Measurements from ENCODE around the gene SMYD2. TPM values are rescaled to one million over a fixed set of nuclear protein-coding genes. Genes with fewer than 3 reads are reported as not detected.

SMYD2 gene
- total and polyA plus RNA-seq, 8 donors = 8.2 to 68.7 (median 26.6) TPM

DNA sequence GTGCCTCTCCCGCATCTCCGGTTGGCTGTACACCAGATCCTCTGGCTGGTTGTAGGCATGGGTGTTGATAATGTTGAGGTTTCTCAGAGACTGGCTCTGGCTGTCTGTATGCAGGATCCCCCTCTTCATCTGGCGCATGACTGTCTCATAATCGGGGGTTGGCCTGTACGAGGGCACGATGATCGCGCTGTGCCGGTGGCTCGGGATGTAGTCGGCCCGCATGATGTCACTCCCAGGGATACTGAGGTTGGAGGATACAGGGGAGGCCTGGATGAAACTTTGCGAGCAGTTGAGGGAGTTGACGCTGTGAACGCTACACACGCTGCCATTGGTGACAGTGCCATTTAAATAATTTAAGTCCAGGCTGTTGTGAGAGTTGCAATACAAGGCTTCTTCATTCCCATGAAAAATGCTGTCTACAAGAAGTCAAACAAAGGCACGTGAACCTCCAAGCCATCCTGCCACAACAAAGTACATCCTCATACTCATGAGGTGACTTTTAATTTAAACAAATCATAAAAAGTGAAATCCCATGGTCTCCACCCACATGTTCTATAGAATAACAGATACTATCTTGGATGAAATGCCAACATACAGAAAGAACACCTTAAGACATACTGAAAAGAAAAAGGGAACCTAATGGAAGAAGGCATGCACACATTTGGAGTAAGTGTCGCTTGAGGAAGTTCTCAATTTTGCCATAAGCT, 103.6 kb downstream of the SMYD2 start:
- Histone ChIP-seq H3K27me3 (no peaks in the 10 kb centered on the region), H3K36me3 (peaks cover 14 to 69% (median 47%) of the 10 kb centered on the region in 4 donors), H3K9me3 (no peaks in the 10 kb centered on the region), H3K27ac (no peak overlapping the region), H3K4me1 (no peaks in the 10 kb centered on the region), H3K4me3 (no peak overlapping the region)
- TF ChIP-seq EP300 (IDR thresholded peaks at IDR 0.05) = no peak
- no peak for TF ChIP-seq POLR2A (IDR thresholded peaks at IDR 0.05)
- no peak for TF ChIP-seq POLR2AphosphoS5 (IDR thresholded peaks at IDR 0.05)
- TF ChIP-seq, protein P1, sequence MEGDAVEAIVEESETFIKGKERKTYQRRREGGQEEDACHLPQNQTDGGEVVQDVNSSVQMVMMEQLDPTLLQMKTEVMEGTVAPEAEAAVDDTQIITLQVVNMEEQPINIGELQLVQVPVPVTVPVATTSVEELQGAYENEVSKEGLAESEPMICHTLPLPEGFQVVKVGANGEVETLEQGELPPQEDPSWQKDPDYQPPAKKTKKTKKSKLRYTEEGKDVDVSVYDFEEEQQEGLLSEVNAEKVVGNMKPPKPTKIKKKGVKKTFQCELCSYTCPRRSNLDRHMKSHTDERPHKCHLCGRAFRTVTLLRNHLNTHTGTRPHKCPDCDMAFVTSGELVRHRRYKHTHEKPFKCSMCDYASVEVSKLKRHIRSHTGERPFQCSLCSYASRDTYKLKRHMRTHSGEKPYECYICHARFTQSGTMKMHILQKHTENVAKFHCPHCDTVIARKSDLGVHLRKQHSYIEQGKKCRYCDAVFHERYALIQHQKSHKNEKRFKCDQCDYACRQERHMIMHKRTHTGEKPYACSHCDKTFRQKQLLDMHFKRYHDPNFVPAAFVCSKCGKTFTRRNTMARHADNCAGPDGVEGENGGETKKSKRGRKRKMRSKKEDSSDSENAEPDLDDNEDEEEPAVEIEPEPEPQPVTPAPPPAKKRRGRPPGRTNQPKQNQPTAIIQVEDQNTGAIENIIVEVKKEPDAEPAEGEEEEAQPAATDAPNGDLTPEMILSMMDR (IDR thresholded peaks at IDR 0.05) = no peak
- intact Hi-C loops (cut with DNase I; ENCODE audit: low total_unique reads) = no loop called here
- 95 to 97% (median 96%) methylated on average over 17 to 18 of the region's 18 CpGs for WGBS, 5 donors
- DNase-seq = no peak

DNA sequence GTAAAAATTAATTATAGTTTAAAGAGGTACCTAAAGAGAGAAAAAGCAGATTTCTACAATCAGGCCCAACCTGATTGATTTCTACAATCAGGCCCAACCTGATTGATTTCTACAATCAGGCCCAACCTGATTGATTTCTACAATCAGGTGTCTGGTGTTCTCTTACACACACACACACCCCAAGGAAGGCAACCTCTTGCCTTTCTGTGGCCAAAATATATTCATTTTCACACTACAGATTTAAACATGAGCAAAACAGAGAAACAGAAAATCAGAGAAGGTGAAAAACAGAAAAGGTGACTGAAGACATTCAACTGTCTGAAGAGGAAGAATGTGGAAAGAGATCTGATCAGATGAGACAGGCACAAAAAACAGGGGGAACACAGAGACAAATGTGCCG, 104.5 kb downstream of the SMYD2 start:
- WGBS, 5 donors = 88 to 97% (median 93%) methylated on average over 1 of the region's 1 CpG
- Histone ChIP-seq H3K36me3 (peaks cover 14 to 69% (median 47%) of the 10 kb centered on the region in 4 donors), H3K4me3 (no peak overlapping the region), H3K27ac (no peak overlapping the region), H3K9me3 (no peaks in the 10 kb centered on the region), H3K27me3 (no peaks in the 10 kb centered on the region), H3K4me1 (no peaks in the 10 kb centered on the region)
- TF ChIP-seq EP300 (IDR thresholded peaks at IDR 0.05) (no peak), POLR2AphosphoS5 (IDR thresholded peaks at IDR 0.05) (no peak), POLR2A (IDR thresholded peaks at IDR 0.05) (no peak)
- TF ChIP-seq, protein P1 (IDR thresholded peaks at IDR 0.05) = no peak
- no peak for DNase-seq
- intact Hi-C loops (cut with DNase I; ENCODE audit: low total_unique reads) = no loop called here

DNA sequence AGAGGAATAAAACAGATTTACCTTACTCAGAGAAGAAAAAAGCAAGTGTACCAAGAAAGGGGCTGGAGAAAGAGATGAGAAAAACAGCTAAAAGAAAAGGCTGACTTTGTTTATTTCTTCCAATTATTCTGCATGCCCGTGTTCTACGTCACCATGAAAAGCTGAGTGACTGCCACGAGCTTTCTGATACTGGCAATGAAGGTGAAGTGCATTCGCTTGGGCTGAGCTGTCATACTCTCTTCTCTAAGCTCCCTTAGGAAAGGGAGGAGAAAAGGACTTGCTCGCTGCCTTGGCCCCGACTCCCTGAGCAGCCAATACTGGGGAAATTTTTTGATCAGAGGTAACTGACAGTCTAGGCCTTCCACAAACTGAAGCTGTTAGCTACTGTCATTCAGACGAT, 105.4 kb downstream of the SMYD2 start:
- 87 to 95% (median 92%) methylated on average over 7 of the region's 7 CpGs for WGBS, 5 donors
- H3K4me1 ChIP-seq = no peaks in the 10 kb centered on the region
- peaks cover 14 to 65% (median 50%) of the 10 kb centered on the region in 4 donors for H3K36me3 ChIP-seq
- no peak for DNase-seq
- H3K27ac ChIP-seq = no peak overlapping the region
- H3K9me3 ChIP-seq = no peaks in the 10 kb centered on the region
- no peaks in the 10 kb centered on the region for H3K27me3 ChIP-seq
- H3K4me3 ChIP-seq = no peak overlapping the region
- intact Hi-C loops (cut with DNase I; ENCODE audit: low total_unique reads) = no loop called here
- TF ChIP-seq POLR2AphosphoS5 (IDR thresholded peaks at IDR 0.05) = no peak
- TF ChIP-seq, protein P1 (IDR thresholded peaks at IDR 0.05) = no peak
- no peak for TF ChIP-seq EP300 (IDR thresholded peaks at IDR 0.05)
- TF ChIP-seq POLR2A (IDR thresholded peaks at IDR 0.05) = no peak

Measured in stomach (tissue), 9 donors.